Common myeloid progenitor, CD34-positive (primary cell): Measurements from ENCODE around the gene COG5.
A peak's percentile ranks its signal among the peaks of the same experiment; 100 is the strongest.

Source experiments
- CTCF ChIA-PET: fragments of 350-600 bp; sonication (Branson Sonifier 250); formaldehyde crosslinking; loops from one replicate; lab custom pipeline; 2021; ENCODE audit warnings: antibody characterized with exemption; lab: Charles Lee
- POLR2A ChIA-PET: fragments of 350-600 bp; sonication (Branson Sonifier 250); formaldehyde crosslinking; loops from one replicate; lab custom pipeline; 2021; ENCODE audit warnings: antibody characterized with exemption; lab: Charles Lee
- DNase-seq, 3 donors: peaks; one replicate each; pipeline versions ENCODE4 v3.0.0 to v3.0.0-alpha.2; 2013
- H3K27ac ChIP-seq, 2 experiments: 1 replicate in 1 of 2; 2 replicates in 1 of 2; pipeline ENCODE4 v1.7.0; 2013; ENCODE audit warnings: inconsistent platforms in 2 of 2, low read length in 2 of 2, mild to moderate bottlenecking in 2 of 2, low read depth in 1 of 2, moderate library complexity in 1 of 2; ENCODE audit not compliant: severe bottlenecking in 2 of 2, insufficient read depth in 1 of 2, poor library complexity in 1 of 2
- H3K27me3 ChIP-seq, 5 experiments: replicated peaks in 2 of 5; 1 replicate in 3 of 5; 2 replicates in 2 of 5; pipeline versions ENCODE4 v1.6.1 to v1.7.0; 2013; ENCODE audit warnings: low read length in 4 of 5, mild to moderate bottlenecking in 2 of 5, moderate library complexity in 2 of 5, inconsistent platforms in 1 of 5; ENCODE audit not compliant: insufficient read depth in 5 of 5, control insufficient read depth in 4 of 5
- H3K36me3 ChIP-seq, 4 experiments: 1 replicate in 2 of 4; 2 replicates in 2 of 4; pipeline versions ENCODE4 v1.6.1 to v1.7.0; 2013; ENCODE audit warnings: low read length in 3 of 4, control low read depth in 1 of 4, mild to moderate bottlenecking in 1 of 4; ENCODE audit not compliant: control insufficient read depth in 4 of 4, insufficient read depth in 4 of 4
- H3K4me1 ChIP-seq, 4 experiments: 1 replicate in 3 of 4; 2 replicates in 1 of 4; pipeline versions ENCODE4 v1.6.1 to v1.7.1; 2013; ENCODE audit warnings: low read length in 3 of 4, mild to moderate bottlenecking in 3 of 4, control low read depth in 1 of 4, inconsistent platforms in 1 of 4, moderate library complexity in 1 of 4; ENCODE audit not compliant: control insufficient read depth in 4 of 4, insufficient read depth in 4 of 4; ENCODE audit errors: control extremely low read depth in 1 of 4
- H3K4me3 ChIP-seq, 7 experiments: 1 replicate in 4 of 7; 2 replicates in 3 of 7; pipeline versions ENCODE4 v1.5.1 to v1.7.0; 2013; ENCODE audit warnings: mild to moderate bottlenecking in 7 of 7, low read length in 6 of 7, moderate library complexity in 6 of 7, inconsistent platforms in 2 of 7, low read depth in 2 of 7, control low read depth in 1 of 7; ENCODE audit not compliant: insufficient read depth in 4 of 7, control insufficient read depth in 1 of 7; ENCODE audit errors: extremely low read depth in 1 of 7
- H3K9me3 ChIP-seq, 5 experiments: 1 replicate in 4 of 5; 2 replicates in 1 of 5; pipeline versions ENCODE4 v1.6.1 to v1.7.1; 2013; ENCODE audit warnings: low read length in 4 of 5, mild to moderate bottlenecking in 2 of 5, inconsistent platforms in 1 of 5, low read depth in 1 of 5, moderate library complexity in 1 of 5; ENCODE audit not compliant: control insufficient read depth in 4 of 5, insufficient read depth in 2 of 5; ENCODE audit errors: control extremely low read depth in 1 of 5
- WGBS: methylation state at CpG from one replicate; pipeline ENCODE4 v1.1.5; 2013; ENCODE audit not compliant: insufficient coverage; 5-methylcytosine and 5-hydroxymethylcytosine counted together

COG5 gene

GRCh38 chr7:107171496-107171895 is 392.2 kb downstream of the COG5 start:
- POLR2A ChIA-PET: no interaction called here
- no peak overlapping the region for H3K27ac ChIP-seq
- 100% methylated on average over 6 of the region's 12 CpGs for WGBS
- H3K4me3 ChIP-seq: peak overlapping the region in 1 of 7 experiments; percentile 10
- H3K27me3 ChIP-seq: no peaks in the 10 kb centered on the region
- CTCF ChIA-PET: no interaction called here
- peaks cover 0 to 4% (median 3%) of the 10 kb centered on the region in 4 experiments for H3K36me3 ChIP-seq
- no peak for DNase-seq
- H3K9me3 ChIP-seq: no peaks in the 10 kb centered on the region
- H3K4me1 ChIP-seq: peaks cover 17 to 43% (median 28%) of the 10 kb centered on the region in 4 experiments

GRCh38 chr7:107170051-107170915 is 393.4 kb downstream of the COG5 start:
- Histone ChIP-seq H3K27ac (peak overlapping the region; percentile 97 to 99), H3K9me3 (no peaks in the 10 kb centered on the region), H3K4me3 (peak overlapping the region; percentile 74 to 98 (median 87)), H3K4me1 (peaks cover 17 to 43% (median 28%) of the 10 kb centered on the region in 4 experiments), H3K36me3 (peaks cover 0 to 4% (median 3%) of the 10 kb centered on the region in 4 experiments), H3K27me3 (no peaks in the 10 kb centered on the region)
- ChIA-PET CTCF (interaction anchor here (2.7 kb wide), 1 partner anchor 11 kb away, joined by 12 read pairs; no protein-coding TSS in a partner anchor), POLR2A (interaction anchor here (0.6 to 1.4 kb wide), 4 partner anchors 10 to 96 kb away, joined by 3 to 9 read pairs (median 4); no protein-coding TSS in a partner anchor)
- DNase-seq: peak in 2 of 3 donors; percentile 25 to 31
- WGBS: 2% methylated on average over 7 of the region's 13 CpGs

DNA sequence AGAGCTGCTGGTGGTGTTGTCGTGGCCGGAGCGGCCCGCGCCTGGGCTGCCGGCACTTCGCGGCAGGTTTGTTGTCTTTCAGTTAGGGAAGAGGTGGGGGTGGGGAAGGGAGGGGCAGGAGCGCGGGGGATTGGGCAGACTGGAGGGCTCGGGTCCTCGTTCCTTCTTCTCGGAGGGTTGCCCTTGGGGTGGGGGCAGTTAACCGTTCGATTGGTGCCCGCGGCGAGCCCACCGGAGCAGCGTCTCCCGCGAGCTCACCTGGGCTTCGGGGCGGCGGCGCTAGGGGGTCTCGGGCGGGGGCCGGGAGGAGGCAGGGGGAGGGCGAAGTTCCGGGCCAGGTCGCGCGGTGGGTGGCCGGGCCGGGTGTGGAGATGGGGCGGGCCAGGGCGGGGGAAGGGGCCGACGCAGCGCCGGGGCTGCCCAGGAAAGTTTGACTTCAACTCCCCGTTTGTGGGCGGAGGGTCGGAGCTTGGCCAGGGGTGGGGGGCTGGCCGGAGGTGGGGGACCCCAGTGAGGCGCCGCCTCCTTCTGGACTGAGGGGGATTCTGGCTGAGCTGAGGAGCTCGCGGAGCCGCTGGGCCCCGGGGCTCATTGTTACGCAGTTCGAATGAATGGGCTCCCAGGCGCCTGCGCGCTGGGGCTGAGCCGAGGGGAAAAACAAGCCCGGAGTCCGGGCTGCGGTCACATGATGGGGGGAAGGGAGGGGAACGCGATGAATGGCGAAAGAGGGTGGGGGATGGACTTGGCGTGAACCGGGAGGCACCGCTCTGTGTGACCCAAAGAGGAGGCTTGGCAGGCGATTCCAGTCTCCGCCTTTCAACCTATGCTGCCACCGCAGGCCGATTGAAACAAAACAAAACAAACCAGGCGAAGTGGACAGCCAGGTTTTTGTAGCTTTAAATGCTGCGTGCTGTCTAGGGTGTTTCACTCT is 394.3 kb downstream of the COG5 start:
- peak overlapping the region; percentile 97 to 99 for H3K27ac ChIP-seq
- POLR2A ChIA-PET: interaction anchor here (0.6 to 1.4 kb wide), 6 partner anchors 11 to 885 kb away, joined by 3 to 9 read pairs (median 4); partner anchors contain the start of gene NAMPT
- peaks cover 0 to 4% (median 2%) of the 10 kb centered on the region in 4 experiments for H3K36me3 ChIP-seq
- no peaks in the 10 kb centered on the region for H3K9me3 ChIP-seq
- peaks cover 15 to 36% (median 22%) of the 10 kb centered on the region in 4 experiments for H3K4me1 ChIP-seq
- CTCF ChIA-PET: interaction anchor here (1.4 to 2.8 kb wide), 4 partner anchors 12 to 22 kb away, joined by 6 to 16 read pairs (median 12); no protein-coding TSS in a partner anchor
- DNase-seq: peak; percentile 93 to 97 (median 96)
- H3K4me3 ChIP-seq: peak overlapping the region; percentile 74 to 98 (median 87)
- 0% methylated on average over 52 of the region's 73 CpGs for WGBS
- no peaks in the 10 kb centered on the region for H3K27me3 ChIP-seq

- H3K27ac ChIP-seq: peak within 1 kb of the TSS; percentile 97 to 99
- peaks cover 0 to 4% (median 2%) of the 10 kb centered on the region in 4 experiments for H3K36me3 ChIP-seq
- no peaks in the 10 kb centered on the region for H3K9me3 ChIP-seq
- ChIA-PET CTCF (interaction anchor here (0.6 to 2.8 kb wide), 7 partner anchors 13 to 195 kb away, joined by 3 to 16 read pairs (median 6); no protein-coding TSS in a partner anchor), POLR2A (interaction anchor here (0.9 to 1.4 kb wide), 4 partner anchors 9 to 884 kb away, joined by 4 to 5 read pairs (median 4); partner anchors contain the start of gene NAMPT)
- H3K27me3 ChIP-seq: no peaks in the 10 kb centered on the region
- DNase-seq: peak; percentile 100
- H3K4me1 ChIP-seq: peaks cover 14 to 27% (median 16%) of the 10 kb centered on the region in 4 experiments
- peak within 1 kb of the TSS; percentile 74 to 98 (median 90) for H3K4me3 ChIP-seq
- WGBS: under 1% methylated on average over 36 of the region's 44 CpGs
Observed at GRCh38 chr7:107168233-107169119, 395.2 kb downstream of the COG5 start, which contains the start of gene HBP1. TSS of gene HBP1 (plus strand) at chr7:107169003. CDS start at chr7:107179894, 10,891 bp downstream.

DNA sequence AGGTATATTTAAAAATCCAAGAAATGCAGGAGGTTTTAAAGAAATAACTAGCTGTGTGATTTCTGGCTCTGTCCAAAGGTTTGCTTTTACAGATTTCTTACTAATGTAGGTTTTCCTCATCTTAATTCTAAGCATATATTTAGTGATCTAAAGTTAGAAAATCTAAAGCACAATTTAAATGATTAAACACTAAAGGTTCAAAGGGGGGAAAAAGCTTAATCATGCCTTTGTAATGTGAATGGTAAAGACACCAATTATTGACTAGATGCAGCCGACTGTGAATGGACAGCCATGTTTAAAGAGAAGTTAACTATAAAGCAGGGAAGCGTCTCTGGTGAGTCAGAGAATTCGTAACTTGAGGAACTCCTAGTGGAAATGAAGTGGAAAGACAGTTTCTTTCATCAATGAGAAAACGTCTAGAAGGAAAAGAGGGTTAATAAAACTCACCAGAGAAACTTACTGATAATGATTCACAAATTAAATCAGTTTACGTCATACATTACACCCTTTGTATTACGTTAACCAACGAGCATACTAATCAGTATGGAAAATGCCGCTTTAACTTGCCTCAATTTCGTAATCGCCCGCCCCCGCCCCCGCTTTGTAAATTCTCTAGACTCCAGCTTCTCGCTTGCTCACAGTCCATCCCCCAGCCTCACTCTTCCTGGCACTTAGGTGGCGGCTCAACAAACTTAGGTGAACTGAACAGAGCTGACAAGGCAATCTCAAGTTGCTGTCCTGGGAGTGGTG is 396.1 kb downstream of the COG5 start:
- CTCF ChIA-PET: interaction anchor here (0.6 to 2.8 kb wide), 10 partner anchors 11 to 222 kb away, joined by 3 to 16 read pairs (median 4); no protein-coding TSS in a partner anchor
- no peaks in the 10 kb centered on the region for H3K27me3 ChIP-seq
- H3K27ac ChIP-seq: peak overlapping the region; percentile 97 to 99
- H3K9me3 ChIP-seq: no peaks in the 10 kb centered on the region
- H3K4me1 ChIP-seq: peaks cover 14 to 20% (median 14%) of the 10 kb centered on the region in 4 experiments
- H3K36me3 ChIP-seq: peaks cover 0 to 4% (median 2%) of the 10 kb centered on the region in 4 experiments
- H3K4me3 ChIP-seq: peak overlapping the region; percentile 59 to 94 (median 83)
- peak; percentile 80 to 85 (median 82) for DNase-seq
- WGBS: 2% methylated on average over 10 of the region's 15 CpGs
- POLR2A ChIA-PET: interaction anchor here (0.6 to 1.4 kb wide), 3 partner anchors 10 to 883 kb away, joined by 3 to 5 read pairs (median 4); partner anchors contain the start of gene NAMPT
